HUES64 (cell line): Measurements from ENCODE around the gene SRF. TPM values are rescaled to one million over a fixed set of nuclear protein-coding genes. Genes with fewer than 3 reads are reported as not detected.

Experiments
- H3K27ac ChIP-seq: 2 replicates; pipeline ENCODE4 v1.7.0; 2013; ENCODE audit warnings: low read depth, low read length, inconsistent platforms
- H3K27me3 ChIP-seq: 2 replicates; pipeline ENCODE4 v1.6.1; 2013; ENCODE audit warnings: mild to moderate bottlenecking, low read length; ENCODE audit not compliant: insufficient read depth
- H3K36me3 ChIP-seq: 2 replicates; pipeline ENCODE4 v1.6.1; 2013; ENCODE audit warnings: mild to moderate bottlenecking, low read length; ENCODE audit not compliant: insufficient read depth
- H3K4me1 ChIP-seq: 2 replicates; pipeline ENCODE4 v1.6.1; 2013; ENCODE audit warnings: mild to moderate bottlenecking, low read length, moderate library complexity; ENCODE audit not compliant: insufficient read depth
- H3K4me3 ChIP-seq: 2 replicates; pipeline ENCODE4 v1.5.1; 2013; ENCODE audit warnings: mild to moderate bottlenecking, low read length, moderate library complexity
- H3K9ac ChIP-seq: 2 replicates; pipeline ENCODE4 v1.6.1; 2013; ENCODE audit warnings: mild to moderate bottlenecking, low read depth, low read length
- H3K9me3 ChIP-seq: 2 replicates; pipeline ENCODE4 v1.6.1; 2013; ENCODE audit warnings: low read depth, low read length; ENCODE audit not compliant: insufficient read depth
- WGBS: fragments of 150-250, 120-280 bp; methylation state at CpG from one replicate; pipeline ENCODE4 v1.1.7; 2013; ENCODE audit warnings: missing lambda C conversion rate; 5-methylcytosine and 5-hydroxymethylcytosine counted together
- polyA plus RNA-seq, 2 experiments: library from polyadenylated mRNA; stranded (reverse); fragments of 50-300 nt; gene quantifications; one replicate each; pipeline ENCODE4 v1.2.3, GENCODE V29; 2013

Gene SRF
- polyA plus RNA-seq (2013, experiment 1 of 2): 41.5 TPM
- polyA plus RNA-seq (2013, experiment 2 of 2): 38.4 TPM

DNA sequence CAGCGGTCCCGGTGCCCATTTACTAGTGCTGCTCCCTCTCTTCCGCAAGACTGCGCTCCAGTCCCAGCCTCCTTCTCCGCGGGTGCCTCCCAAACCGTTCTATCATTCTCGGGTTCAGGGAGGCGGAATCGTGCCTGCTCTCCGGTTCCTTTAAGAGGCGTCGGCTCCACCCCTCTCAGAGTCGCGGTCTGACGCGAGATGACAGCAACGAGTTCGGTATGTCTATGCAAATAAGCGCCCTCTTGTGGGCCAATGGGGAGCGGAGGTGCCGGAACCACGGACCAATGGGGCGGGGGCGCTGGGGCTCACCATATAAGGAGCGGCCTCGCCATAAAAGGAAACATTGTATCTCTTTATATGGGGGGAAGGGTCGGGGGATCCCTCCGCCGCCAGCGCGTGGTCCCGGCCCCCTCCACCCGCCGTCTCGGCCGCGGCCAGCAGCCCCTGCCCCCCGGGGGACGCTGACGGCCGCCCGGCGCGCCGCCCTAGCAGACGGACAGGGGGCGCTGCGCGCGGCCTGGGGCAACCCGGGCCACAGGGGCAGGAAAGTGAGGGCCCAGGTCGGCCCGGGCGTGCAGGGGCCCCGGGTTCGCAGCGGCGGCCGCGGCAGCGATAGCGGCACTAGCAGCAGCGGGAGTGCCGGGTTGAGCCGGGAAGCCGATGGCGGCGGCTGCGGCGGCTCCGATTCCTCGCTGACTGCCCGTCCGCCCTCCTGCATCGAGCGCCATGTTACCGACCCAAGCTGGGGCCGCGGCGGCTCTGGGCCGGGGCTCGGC is at the start of gene SRF:
Gene SRF, plus strand, starts transcription at position 339 of the 776 bp plus-strand sequence. Its CDS starts 388 bp downstream, at position 727.
- Histone ChIP-seq H3K9me3 (no peaks in the 10 kb centered on the region), H3K27me3 (no peaks in the 10 kb centered on the region), H3K9ac (peak within 1 kb of the TSS; percentile 95), H3K4me3 (peak within 1 kb of the TSS; percentile 96), H3K36me3 (peaks cover 14% of the 10 kb centered on the region), H3K27ac (peak within 1 kb of the TSS; percentile 89), H3K4me1 (peaks cover 17% of the 10 kb centered on the region)
- under 1% methylated on average over 83 of the region's 83 CpGs for WGBS

DNA sequence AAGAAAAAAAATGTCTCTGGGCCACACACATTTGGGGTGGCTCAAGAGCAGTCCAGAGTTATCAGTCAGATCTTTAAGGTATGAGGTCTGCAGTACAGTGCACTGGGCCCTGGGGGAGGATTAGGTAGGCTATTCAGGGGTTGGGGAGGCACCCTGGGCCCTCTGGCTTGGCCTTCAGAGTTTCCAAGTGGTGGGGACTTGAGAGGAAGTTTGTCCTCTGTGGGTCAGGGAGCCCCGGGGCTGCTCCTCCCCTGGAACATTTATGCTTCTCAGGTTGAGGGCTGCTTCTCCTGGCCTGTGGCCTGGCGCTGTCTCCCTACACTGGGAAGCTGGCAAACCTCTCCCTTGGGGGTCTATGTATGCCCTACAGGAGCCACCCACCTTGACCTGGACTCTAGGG is 48.9 kb upstream of the SRF start:
- no peak overlapping the region for H3K9ac ChIP-seq
- no peak overlapping the region for H3K27ac ChIP-seq
- 88% methylated on average over 2 of the region's 2 CpGs for WGBS
- no peaks in the 10 kb centered on the region for H3K9me3 ChIP-seq
- H3K4me1 ChIP-seq: peaks cover 25% of the 10 kb centered on the region
- no peaks in the 10 kb centered on the region for H3K36me3 ChIP-seq
- H3K4me3 ChIP-seq: no peak overlapping the region
- no peaks in the 10 kb centered on the region for H3K27me3 ChIP-seq

DNA sequence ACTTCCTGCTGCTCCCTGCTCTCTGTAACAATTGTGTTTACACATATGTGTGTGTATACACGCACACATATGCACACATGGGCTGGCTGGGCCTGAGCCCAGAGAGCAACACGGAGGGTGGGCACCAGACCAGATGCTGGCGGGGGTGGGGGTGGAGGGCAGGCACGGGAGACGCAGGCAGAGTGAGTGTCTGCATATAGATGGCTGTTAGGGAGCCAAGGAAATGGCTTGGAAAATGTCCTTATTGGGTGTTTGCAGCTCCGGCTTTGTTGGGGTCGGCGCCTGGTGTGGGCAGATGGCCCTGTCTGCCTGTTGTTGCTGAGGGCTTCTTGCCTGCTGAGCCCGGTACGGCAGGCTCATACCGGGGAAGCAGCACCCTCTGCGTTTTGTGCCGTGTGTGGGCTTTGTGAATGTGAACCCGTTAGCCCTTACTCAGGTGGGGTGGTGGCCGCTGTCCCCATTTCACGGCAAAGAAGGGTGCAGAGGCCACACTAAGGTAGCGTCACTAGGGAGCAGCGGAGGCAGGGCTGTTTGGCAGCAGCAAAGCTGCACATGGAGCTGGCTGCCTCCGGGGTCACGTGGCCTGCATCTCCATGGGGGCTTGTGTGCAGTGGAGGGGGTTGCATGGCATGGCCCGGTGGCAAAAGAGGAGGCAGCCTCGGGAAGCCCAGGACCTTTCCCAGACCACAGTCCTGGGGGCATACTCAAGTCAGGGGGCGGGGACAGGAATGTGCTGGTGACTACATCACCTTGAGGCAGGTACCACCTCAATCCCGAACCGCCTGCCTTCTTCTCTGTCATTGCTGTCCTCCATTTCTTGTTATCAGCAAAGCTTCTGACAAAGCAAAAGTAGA is 47.4 kb upstream of the SRF start:
- Histone ChIP-seq H3K27ac (peak overlapping the region; percentile 58; the same call in 1 of the 2 replicates), H3K4me3 (no peak overlapping the region), H3K27me3 (no peaks in the 10 kb centered on the region), H3K4me1 (peaks cover 25% of the 10 kb centered on the region), H3K9ac (no peak overlapping the region), H3K36me3 (no peaks in the 10 kb centered on the region), H3K9me3 (no peaks in the 10 kb centered on the region)
- 75% methylated on average over 25 of the region's 25 CpGs for WGBS

DNA sequence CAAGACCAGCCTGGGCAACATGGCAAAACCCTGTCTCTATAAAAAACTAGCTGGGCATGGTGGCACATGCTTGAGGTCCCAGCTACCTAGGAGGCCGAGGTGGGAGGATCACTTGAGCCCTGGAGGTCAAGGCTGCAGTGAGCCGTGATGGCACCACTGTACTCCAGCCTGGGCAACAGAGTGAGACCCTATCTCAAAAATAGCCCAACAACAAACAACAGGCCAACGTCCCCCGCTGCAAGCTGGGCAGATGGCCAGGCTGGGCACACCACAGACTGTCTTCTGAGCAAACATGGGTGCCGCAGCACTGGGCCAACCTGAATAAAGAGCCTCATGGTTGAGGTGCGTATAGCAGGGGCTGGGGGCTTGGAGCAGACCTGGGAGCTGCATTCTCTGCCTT is 46.6 kb upstream of the SRF start:
- Histone ChIP-seq H3K4me3 (no peak overlapping the region), H3K9me3 (no peaks in the 10 kb centered on the region), H3K36me3 (no peaks in the 10 kb centered on the region), H3K27me3 (no peaks in the 10 kb centered on the region), H3K27ac (no peak overlapping the region), H3K4me1 (peaks cover 25% of the 10 kb centered on the region), H3K9ac (no peak overlapping the region)
- WGBS: 93% methylated on average over 6 of the region's 6 CpGs

DNA sequence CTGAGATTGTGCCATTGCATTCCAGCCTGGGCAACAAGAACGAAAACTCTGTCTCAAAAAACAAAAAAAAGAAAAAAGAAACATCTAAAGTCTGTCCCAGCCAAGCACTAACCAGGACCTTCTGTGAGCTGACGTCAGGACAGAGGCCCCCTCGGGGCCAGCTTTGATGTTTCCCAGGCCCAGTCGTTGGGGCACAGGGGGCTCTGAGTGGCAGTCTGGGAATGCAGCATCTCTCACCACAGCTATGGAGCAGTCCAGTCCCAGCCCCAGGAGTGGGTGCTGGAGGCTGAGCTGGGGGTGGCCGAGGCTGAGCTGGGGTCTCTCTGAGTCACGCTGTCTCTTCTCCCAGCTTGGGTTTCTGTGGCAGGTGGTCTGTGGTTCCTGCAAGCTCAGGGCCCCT is 46.0 kb upstream of the SRF start:
- H3K9me3 ChIP-seq: no peaks in the 10 kb centered on the region
- no peak overlapping the region for H3K27ac ChIP-seq
- no peaks in the 10 kb centered on the region; the same call in 1 of the 2 replicates for H3K36me3 ChIP-seq
- WGBS: 81% methylated on average over 6 of the region's 6 CpGs
- H3K27me3 ChIP-seq: no peaks in the 10 kb centered on the region
- H3K9ac ChIP-seq: no peak overlapping the region
- no peak overlapping the region for H3K4me3 ChIP-seq
- peaks cover 25% of the 10 kb centered on the region for H3K4me1 ChIP-seq

DNA sequence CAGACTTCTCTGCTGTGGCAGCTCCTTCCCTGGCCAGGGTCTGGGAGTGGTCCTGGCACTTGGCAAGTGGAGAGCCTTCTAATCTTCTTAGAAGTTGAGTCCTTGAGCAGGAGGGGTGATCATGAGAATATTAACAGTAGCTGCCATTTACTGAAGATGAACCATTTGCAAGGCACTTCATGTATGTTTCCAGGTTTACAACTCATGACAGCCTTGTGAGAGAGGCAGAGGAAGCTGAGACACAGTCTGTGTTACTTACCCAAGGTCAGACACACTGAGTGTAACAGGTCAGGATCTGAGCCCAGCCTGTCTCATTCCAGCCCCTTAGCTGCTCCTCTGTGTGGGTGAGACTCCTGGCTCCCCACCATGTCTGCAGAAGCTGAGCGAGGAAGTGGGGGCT is 45.5 kb upstream of the SRF start:
- H3K9me3 ChIP-seq: no peaks in the 10 kb centered on the region
- H3K4me1 ChIP-seq: peaks cover 25% of the 10 kb centered on the region
- 97% methylated on average over 1 of the region's 1 CpG for WGBS
- peaks cover 4% of the 10 kb centered on the region for H3K36me3 ChIP-seq
- H3K27ac ChIP-seq: no peak overlapping the region
- H3K9ac ChIP-seq: no peak overlapping the region
- H3K4me3 ChIP-seq: no peak overlapping the region
- no peaks in the 10 kb centered on the region for H3K27me3 ChIP-seq

DNA sequence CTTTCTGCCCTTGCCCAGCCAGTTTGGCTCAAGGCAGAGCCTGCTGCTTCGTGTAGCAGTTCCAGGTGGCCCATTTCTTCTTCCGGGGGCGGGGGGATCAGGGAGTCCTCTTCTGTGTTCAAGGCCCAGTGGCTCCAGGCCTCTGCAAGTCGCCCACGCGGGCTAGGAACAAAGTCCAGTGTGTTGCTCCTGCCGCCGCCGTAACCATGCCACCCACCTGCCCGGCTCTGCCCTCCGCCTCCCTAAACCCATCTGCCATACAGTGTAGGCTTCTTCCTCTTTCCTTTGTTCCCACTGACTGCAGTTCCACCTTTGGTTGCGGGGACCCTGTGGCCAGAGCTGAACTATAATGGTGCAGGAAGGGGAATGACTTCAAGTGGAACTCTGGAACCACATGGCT is 43.9 kb upstream of the SRF start:
- Histone ChIP-seq H3K36me3 (peaks cover 18% of the 10 kb centered on the region), H3K4me3 (no peak overlapping the region), H3K27ac (no peak overlapping the region), H3K27me3 (no peaks in the 10 kb centered on the region), H3K4me1 (peaks cover 25% of the 10 kb centered on the region), H3K9ac (no peak overlapping the region), H3K9me3 (no peaks in the 10 kb centered on the region)
- 92% methylated on average over 12 of the region's 12 CpGs for WGBS

DNA sequence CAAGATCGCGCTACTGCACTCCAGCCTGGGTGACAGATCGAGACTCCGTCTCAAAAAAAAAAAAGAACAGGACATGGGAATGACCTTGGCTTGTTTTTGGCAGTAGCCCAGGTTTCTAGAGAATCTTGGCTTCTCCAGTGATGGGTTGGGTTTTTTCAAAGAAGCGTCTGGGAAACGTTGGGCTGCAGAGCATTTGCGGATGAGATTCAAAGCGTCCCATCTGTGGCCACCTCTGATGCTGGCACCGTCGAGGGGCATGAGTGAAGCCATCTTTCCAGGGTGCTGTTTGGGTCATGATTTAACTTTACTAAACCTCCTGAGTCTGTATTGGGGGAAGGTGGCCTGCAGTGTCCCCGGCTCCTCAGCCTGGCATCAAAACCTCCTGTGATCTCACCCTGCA is 43.2 kb upstream of the SRF start:
- H3K4me1 ChIP-seq: peaks cover 23% of the 10 kb centered on the region
- 92% methylated on average over 11 of the region's 11 CpGs for WGBS
- H3K4me3 ChIP-seq: no peak overlapping the region
- no peaks in the 10 kb centered on the region for H3K27me3 ChIP-seq
- no peaks in the 10 kb centered on the region for H3K9me3 ChIP-seq
- H3K27ac ChIP-seq: no peak overlapping the region
- no peak overlapping the region for H3K9ac ChIP-seq
- H3K36me3 ChIP-seq: peaks cover 25% of the 10 kb centered on the region

DNA sequence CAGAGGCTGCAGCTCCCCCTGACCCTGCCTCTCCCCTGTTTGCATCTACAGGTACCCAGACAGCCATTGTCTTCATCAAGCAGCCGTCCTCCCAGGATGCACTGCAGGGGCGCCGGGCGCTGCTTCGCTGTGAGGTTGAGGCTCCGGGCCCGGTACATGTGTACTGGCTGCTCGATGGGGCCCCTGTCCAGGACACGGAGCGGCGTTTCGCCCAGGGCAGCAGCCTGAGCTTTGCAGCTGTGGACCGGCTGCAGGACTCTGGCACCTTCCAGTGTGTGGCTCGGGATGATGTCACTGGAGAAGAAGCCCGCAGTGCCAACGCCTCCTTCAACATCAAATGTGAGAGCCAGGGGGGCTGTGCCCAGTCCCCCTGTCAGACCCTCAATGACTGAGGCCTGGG is 42.1 kb upstream of the SRF start:
- Histone ChIP-seq H3K9me3 (no peaks in the 10 kb centered on the region), H3K9ac (no peak overlapping the region), H3K27me3 (no peaks in the 10 kb centered on the region), H3K27ac (no peak overlapping the region), H3K4me1 (peaks cover 14% of the 10 kb centered on the region), H3K36me3 (peaks cover 31% of the 10 kb centered on the region), H3K4me3 (no peak overlapping the region)
- 95% methylated on average over 16 of the region's 16 CpGs for WGBS

DNA sequence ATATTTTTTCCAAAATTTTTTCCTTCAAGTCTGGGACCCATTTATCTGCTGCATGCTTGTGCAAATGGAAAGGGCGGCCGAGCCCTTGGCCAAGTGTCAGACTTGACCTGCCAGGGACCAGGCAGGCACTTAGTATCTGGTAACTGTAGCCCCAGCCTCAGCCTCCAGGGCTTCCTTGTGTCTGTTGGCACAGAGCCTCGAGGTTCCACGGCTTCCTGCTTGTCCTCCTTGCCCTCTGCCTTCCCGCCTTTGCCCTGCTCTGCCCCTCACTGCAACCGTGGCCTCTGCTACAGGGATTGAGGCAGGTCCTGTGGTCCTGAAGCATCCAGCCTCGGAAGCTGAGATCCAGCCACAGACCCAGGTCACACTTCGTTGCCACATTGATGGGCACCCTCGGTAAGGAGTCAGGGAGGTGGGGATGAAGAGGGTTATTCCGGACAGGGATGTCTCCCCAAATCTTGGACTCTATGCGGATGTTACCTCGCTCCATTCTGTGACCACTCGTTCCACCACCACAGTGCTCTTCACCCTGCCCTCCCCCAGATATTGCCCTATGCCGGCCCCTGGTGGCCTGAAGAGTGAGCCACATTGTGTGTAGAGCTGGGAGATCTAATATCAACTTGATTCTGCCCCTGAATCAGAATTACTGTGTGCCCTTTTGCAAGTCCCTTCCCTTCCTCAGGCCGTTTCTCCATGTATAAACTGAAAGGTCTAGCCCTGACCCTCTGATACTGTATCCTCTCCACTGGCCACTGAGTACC is 41.5 kb upstream of the SRF start:
- H3K4me1 ChIP-seq: peaks cover 14% of the 10 kb centered on the region
- no peaks in the 10 kb centered on the region for H3K9me3 ChIP-seq
- H3K36me3 ChIP-seq: peaks cover 31% of the 10 kb centered on the region
- no peak overlapping the region for H3K9ac ChIP-seq
- H3K27me3 ChIP-seq: no peaks in the 10 kb centered on the region
- no peak overlapping the region for H3K4me3 ChIP-seq
- no peak overlapping the region for H3K27ac ChIP-seq
- 82% methylated on average over 15 of the region's 15 CpGs for WGBS

DNA sequence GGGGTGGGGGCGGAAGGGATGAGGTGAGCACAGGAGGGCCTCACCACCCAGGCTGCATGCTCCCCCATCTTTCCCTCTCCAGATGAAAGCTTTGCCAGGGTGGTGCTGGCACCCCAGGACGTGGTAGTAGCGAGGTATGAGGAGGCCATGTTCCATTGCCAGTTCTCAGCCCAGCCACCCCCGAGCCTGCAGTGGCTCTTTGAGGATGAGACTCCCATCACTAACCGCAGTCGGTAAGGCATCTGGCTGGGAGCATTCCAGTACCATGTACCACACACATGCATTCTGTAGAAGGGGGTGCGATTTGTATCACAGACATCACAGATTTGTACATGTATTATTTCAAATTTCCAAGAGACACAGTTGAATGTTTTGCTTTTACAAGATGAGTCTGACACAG is 40.6 kb upstream of the SRF start:
- H3K9ac ChIP-seq: no peak overlapping the region

More for the DNA sequence above, 40.6 kb upstream of the SRF start:
- peaks cover 13% of the 10 kb centered on the region for H3K4me1 ChIP-seq
- no peaks in the 10 kb centered on the region for H3K27me3 ChIP-seq
- no peaks in the 10 kb centered on the region for H3K9me3 ChIP-seq
- H3K27ac ChIP-seq: no peak overlapping the region
- 91% methylated on average over 7 of the region's 7 CpGs for WGBS
- H3K4me3 ChIP-seq: no peak overlapping the region
- peaks cover 31% of the 10 kb centered on the region for H3K36me3 ChIP-seq
